ENCODE measurements around the gene ZBP1.

The ZBP1 gene
- 23.3 reads per million, percentile 50 among the genes with 10 or more reads in this experiment for total RNA-seq

DNA sequence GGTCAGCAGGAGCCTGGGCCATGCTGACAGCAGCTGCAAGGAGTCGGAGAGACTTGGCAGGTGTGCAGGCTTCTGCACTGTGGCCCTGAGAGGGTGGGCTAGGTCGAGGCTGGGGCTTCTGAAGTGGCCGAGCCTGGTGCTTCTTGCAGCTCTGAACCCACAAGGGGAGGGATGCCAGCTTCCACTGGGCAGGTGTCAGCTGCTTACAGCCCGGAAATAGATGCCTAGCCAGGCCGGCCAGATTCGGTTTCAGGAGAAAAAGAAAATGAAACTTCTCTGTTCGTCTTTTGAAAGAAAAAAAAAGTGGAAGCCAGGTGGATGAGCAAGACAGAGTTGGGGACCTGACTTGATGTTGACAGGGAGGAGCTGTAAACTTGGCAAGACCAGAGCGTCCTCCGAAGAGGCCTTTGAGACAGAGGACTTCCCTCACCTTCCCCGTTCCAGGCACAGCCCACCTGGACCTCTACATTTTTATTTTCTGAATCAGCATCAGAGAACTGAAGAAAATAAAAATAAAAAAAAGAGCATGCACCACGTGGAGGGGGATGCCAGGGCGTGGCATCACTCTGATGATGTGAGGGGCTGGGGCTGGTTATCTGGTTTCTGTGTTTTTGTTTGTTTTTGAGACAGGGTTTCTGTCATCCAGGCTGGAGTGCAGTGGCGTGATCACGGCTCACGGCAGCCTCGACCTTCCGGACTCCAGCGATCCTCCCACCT, at the start of gene ZBP1:
Gene ZBP1 (minus strand): TSS at position 153 of the 717 bp plus-strand sequence. CDS start 131 bp downstream, at position 22.
- peak; percentile 23 for DNase-seq

- no peak for DNase-seq
These were observed 49.4 kb upstream of the ZBP1 start for GRCh38 chr20:57669632-57670031.

DNA sequence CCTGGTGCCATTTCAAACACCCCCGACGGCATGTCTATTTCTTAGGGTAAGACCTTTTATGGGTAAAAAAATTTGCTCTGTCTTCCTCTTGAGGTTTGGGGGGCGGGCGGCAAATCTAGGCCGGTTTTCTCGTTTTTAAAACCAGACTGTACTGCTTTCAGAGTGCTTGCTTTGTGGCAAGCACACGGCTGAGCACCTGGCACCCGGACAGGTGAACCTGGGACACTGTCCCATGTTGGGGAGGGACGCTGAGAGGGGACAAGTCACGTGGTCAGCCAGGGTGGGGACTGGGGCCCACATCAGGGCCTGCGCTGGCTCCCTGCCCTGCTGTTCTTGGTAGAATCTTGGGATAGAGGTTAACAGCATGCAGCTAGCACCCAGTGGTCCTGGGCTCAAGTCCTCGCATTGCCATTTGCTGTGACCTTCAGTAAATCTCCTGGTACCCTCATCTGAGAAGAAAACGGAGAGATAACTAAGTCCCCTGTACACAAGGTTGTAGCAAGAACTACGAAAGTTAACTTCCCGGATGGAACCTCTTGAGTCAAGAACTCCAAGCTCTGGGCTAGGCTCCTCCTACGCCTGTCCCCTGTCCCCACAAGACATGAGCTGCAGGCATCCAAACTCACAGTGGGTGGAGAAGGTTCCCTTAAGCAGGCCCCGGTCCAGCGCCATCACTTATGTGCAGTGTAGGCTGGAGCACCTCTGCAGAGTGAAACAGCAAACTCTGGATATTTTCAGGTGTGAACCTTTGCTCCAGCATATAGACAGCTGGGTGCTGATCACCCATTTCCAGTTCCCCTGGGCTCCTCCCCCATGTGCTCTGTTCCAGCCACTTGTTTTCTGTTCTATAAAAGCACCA, 47.9 kb upstream of the ZBP1 start:
- DNase-seq: no peak

- DNase-seq: no peak
These were observed 47.2 kb upstream of the ZBP1 start for GRCh38 chr20:57667388-57667787.

GRCh38 chr20:57666834-57667157, 46.6 kb upstream of the ZBP1 start:
- no peak for DNase-seq

DNA sequence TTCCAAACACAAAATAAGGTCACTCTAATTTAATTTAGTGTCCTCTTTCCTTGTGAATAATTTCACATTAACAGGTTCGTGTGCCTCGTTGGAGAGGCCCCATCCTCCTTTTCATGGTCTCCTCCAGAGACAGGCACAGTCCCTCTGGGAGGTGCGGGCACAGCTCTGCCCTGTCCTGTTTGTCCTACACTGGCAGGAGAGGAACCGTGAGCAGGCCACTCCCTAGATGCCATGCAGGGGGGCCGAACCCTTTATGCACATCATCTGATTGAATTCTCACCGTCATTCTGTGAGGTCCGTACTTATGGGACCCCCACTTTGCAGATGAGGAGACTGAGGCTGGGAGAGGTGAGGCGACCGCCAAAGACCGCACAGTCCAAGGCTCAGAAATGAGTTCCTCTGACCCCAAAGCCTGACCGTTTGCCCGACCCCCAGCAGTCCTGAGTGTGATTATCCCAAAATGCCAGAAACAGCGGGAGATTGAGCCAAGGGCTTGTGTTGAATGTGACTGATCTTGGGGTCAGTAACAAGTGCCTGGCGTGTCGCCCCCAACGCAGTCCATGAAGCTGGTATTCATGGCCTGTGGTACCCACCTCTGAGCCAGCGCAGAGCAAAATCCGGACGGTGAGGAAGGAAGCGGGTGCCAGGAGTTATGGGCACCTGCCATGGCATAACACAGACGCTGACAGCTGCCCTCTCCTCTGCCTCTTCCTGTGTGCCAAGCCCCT, 46.0 kb upstream of the ZBP1 start:
- no peak for DNase-seq

GRCh38 chr20:57665589-57665971, 45.4 kb upstream of the ZBP1 start:
- DNase-seq: no peak

GRCh38 chr20:57664924-57665588, 44.8 kb upstream of the ZBP1 start:
- no peak for DNase-seq

DNA sequence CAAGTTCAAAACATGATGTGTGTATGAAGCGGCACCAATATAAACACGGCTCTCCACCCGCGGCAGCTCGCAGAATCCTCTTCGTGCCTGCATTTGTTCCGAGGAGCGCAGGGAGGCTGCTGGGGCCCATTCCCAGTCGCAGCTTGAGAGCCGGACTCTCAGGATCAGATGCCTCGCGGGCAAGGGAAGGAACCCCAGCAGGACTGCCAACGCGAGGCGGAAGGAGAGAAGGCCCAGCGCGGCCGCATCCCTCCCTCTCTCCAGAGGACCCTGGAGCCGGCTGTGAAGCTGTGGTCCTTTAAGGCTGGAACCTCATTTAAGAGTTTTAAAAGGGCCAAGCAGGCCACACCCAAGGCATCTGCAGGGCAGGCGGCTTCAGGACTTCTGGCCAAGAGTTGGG, 44.2 kb upstream of the ZBP1 start:
- no peak for DNase-seq

GRCh38 chr20:57663681-57664451, 43.6 kb upstream of the ZBP1 start:
- no peak for DNase-seq

DNA sequence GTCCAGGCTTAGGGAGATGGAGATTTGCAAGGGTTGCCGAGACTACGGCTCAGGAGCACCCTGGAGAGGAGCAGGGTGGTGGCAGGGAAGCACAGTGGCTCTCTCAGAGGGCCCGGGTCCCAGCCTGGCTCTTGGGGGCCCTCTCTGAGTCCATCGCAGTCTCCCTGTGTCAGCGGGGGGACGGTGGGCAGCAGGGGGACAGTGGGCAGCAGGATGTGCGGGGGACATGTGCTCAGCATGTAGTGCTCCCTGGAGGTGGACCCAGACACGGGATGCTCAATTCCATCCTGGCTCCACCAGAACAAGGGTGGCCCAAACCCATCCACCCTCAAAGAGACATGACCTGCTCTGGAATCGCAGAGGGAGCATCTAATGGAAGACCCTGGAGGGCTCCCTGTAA, 43.0 kb upstream of the ZBP1 start:
- no peak for DNase-seq

GRCh38 chr20:57662456-57663240, 42.4 kb upstream of the ZBP1 start:
- no peak for DNase-seq

GRCh38 chr20:57661746-57662455, 41.7 kb upstream of the ZBP1 start:
- DNase-seq: no peak

- DNase-seq: no peak
These were observed 40.9 kb upstream of the ZBP1 start for GRCh38 chr20:57660922-57661745.

GRCh38 chr20:57660181-57660921, 40.1 kb upstream of the ZBP1 start:
- no peak for DNase-seq

GRCh38 chr20:57659517-57660180, 39.4 kb upstream of the ZBP1 start:
- no peak for DNase-seq

DNA sequence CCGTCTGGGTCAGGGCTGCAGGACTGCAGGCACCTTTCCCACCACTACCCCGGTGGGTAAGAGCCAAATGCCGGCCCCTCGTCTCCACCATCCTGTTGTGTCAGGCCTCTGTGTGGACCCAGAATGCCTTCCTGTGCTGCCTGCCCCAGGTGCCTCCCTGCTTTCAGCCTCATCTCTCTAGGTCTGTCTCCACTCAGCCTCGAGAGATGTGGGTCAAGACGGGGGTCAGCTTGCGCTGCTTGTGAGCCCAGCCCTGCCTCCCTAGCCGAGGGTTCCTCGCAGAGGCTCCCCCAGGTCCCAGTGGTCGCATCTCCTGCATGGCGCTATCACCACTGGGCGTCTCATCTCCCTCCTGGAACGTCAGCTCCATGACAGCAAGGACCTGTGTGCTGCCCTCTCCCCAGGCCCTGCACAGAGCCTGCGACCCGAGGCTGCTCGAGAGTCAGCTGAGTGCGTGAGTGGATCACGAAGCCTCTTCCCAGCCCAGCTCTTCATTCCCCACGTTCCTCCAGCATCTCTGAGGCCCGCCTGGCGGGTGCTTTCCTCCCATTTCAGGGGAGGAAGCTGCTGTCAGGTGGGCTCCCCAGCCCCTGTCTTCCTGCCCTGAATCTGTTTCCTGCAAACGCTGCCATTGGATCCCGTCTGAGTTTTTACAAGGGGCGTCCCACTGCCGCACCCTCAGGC, 38.7 kb upstream of the ZBP1 start:
- DNase-seq: no peak

DNA sequence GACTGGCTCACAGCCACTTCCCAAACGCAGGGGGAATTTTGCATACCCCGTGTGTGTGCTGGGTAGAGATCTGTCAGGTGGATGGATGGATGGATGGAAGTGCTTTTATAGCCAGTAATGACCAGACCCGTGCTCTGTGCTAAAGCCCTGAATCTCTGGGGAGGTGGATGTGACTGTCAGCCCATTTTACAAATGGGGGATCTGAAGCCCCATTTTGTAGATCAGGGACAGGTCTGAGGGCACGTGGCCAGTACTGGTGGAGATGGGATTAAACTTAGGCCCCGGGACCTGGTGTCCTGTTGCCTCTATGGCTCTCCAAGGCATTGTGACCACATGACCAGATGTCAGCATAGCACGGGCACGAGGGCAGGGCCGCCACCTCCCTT, 38.2 kb upstream of the ZBP1 start:
- DNase-seq: no peak
